H1 (cell line): ENCODE data around the gene POLD1. TPM values are rescaled to one million over a fixed set of nuclear protein-coding genes. Genes with fewer than 3 reads are reported as not detected.

ENCODE experiments used
- EGR1 ChIP-seq: IDR thresholded peaks from 2 replicates; pipeline ENCODE4 v1.6.1; 2011; ENCODE audit warnings: low read depth, low read length, borderline replicate concordance
- FOSL1 ChIP-seq: IDR thresholded peaks from 2 replicates; pipeline ENCODE4 v1.6.1; 2011; ENCODE audit warnings: mild to moderate bottlenecking, low read depth, low read length, moderate library complexity; ENCODE audit not compliant: insufficient read depth
- GTF2F1 ChIP-seq: IDR thresholded peaks from 2 replicates; pipeline ENCODE4 v1.6.1; 2012; ENCODE audit warnings: low read depth, low read length, improper control_type of control experiment, borderline replicate concordance
- NRF1 ChIP-seq: IDR thresholded peaks from 2 replicates; pipeline ENCODE4 v1.6.1; 2011; ENCODE audit warnings: mild to moderate bottlenecking, low read depth, low read length, improper control_type of control experiment
- POU5F1 ChIP-seq: IDR thresholded peaks from 2 replicates; pipeline ENCODE4 v1.6.1; 2011; ENCODE audit warnings: low read depth, mild to moderate bottlenecking, low read length, moderate library complexity
- RAD21 ChIP-seq, 2 experiments: IDR thresholded peaks in 1 of 2; conservative IDR thresholded peaks in 1 of 2; 2 replicates each; pipeline ENCODE4 v1.6.1; 2011; ENCODE audit warnings: low read depth in 2 of 2, low read length in 2 of 2, improper control_type of control experiment in 1 of 2, inconsistent platforms in 1 of 2, mild to moderate bottlenecking in 1 of 2, moderate library complexity in 1 of 2
- SP2 ChIP-seq: IDR thresholded peaks from 2 replicates; pipeline ENCODE4 v1.6.1; 2012; ENCODE audit warnings: mild to moderate bottlenecking, low read length, inconsistent platforms
- YY1 ChIP-seq: IDR thresholded peaks from 2 replicates; pipeline ENCODE4 v1.6.1; 2011; ENCODE audit warnings: low read depth, mild to moderate bottlenecking, low read length
- polyA plus RNA-seq, 7 experiments: library from polyadenylated mRNA; depleted of rRNA in 3 of 7; stranded (reverse) in 5 of 7; unstranded in 2 of 7; fragments of >200 nt in 5 of 7; fragments of 200-250 nt in 2 of 7; gene quantifications; 1 replicate in 5 of 7; 2 replicates in 1 of 7; 4 replicates in 1 of 7; pipeline versions ENCODE4 v1.2.1 to v1.2.3, GENCODE V29; 2011 to 2013; ENCODE audit warnings: missing spikeins in 2 of 7, mixed read lengths in 2 of 7
- total RNA-seq: library from RNA; stranded (reverse); fragmentation: NEBNext Ultra II Directional; extraction: Animal tissue kit (Norgen Biotek cat#: 25700); gene quantifications from 2 replicates; pipeline ENCODE4 v1.2.1, GENCODE V29; 2021

POLD1 gene
- total and polyA plus RNA-seq, 2 of the 8 experiments (the other 6 are each of a cell fraction or from before 2014, with no cell fraction given), result 141 to 142 TPM

DNA sequence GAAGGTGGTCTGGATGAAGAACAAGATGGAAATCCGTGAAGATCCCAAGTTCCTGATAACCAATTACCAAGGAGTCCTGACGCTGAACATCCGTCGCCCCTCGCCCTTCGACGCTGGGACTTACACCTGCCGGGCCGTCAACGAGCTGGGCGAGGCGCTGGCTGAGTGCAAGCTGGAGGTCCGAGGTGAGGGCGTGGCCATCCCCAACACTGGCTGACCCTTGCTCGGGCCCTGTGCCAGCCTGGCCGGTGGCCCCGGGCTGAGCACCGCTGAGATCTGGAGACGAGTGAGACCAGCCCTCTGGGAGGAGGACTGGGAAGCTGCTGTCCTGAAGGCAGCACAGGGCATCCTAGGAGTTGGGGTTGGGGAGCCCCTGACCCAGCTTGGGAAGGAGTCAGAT, 80.2 kb downstream of the POLD1 start (continued):
- TF ChIP-seq POU5F1 (no peak), RAD21 (IDR thresholded peaks at IDR 0.05 in 1 of 2, conservative IDR thresholded peaks at IDR 0.05 in 1 of 2; ENCODE audit: low read depth in 2 of 2, low read length in 2 of 2) (no peak), NRF1 (no peak), GTF2F1 (no peak), EGR1 (no peak), YY1 (no peak), SP2 (no peak), FOSL1 (no peak)
